Gastroesophageal sphincter (tissue), 4 donors: Measurements from ENCODE around the gene BAIAP3. TPM values are rescaled to one million over a fixed set of nuclear protein-coding genes. Genes with fewer than 3 reads are reported as not detected.

Source experiments
- ATAC-seq: fragments of 150-250 bp; one replicate; pipeline ENCODE4 v1.9.1; 2016; ENCODE audit warnings: mild to moderate bottlenecking, moderate library complexity
- H3K27ac ChIP-seq, 4 donors: fragments of 200-600 bp; sonication (generic) in 3 of 4; 1 replicate in 3 of 4; 2 replicates in 1 of 4; pipeline ENCODE4 v1.5.1; 2016 to 2019
- H3K27me3 ChIP-seq: fragments of 200-600 bp; sonication (generic); one replicate; pipeline ENCODE4 v1.5.1; 2019
- H3K36me3 ChIP-seq, 2 donors: fragments of 200-600 bp; sonication (generic); one replicate each; pipeline ENCODE4 v1.5.1; 2019; ENCODE audit warnings: control low read depth in 1 of 2
- H3K4me1 ChIP-seq, 3 donors: fragments of 200-600 bp; sonication (generic); 1 replicate in 2 of 3; 2 replicates in 1 of 3; pipeline ENCODE4 v1.5.1; 2016 to 2019; ENCODE audit warnings: control low read depth in 2 of 3
- H3K4me3 ChIP-seq, 2 donors: fragments of 200-600 bp; sonication (generic); one replicate each; pipeline ENCODE4 v1.5.1; 2019; ENCODE audit warnings: mild to moderate bottlenecking in 1 of 2, moderate library complexity in 1 of 2
- H3K9me3 ChIP-seq, 3 donors: fragments of 200-600 bp; sonication (generic); one replicate each; pipeline ENCODE4 v1.5.1; 2017 to 2019; ENCODE audit warnings: control low read depth in 2 of 3
- CTCF ChIP-seq, 4 experiments: fragments of 200-600 bp in 2 of 4; fragments of 450-650 bp in 2 of 4; sonication (generic) in 1 of 4; IDR thresholded peaks; one replicate each; pipeline ENCODE4 v1.5.1; 2017 to 2019; ENCODE audit warnings: antibody characterized with exemption in 4 of 4, mild to moderate bottlenecking in 2 of 4, moderate library complexity in 2 of 4
- EP300 ChIP-seq: sonication (generic); formaldehyde crosslinking; IDR thresholded peaks from one replicate; pipeline ENCODE4 v1.6.1; 2017; ENCODE audit warnings: antibody characterized with exemption, mild to moderate bottlenecking
- POLR2A ChIP-seq, 2 donors: fragments of 450-650 bp; IDR thresholded peaks; one replicate each; pipeline ENCODE4 v1.6.1; 2017; ENCODE audit warnings: antibody characterized with exemption in 2 of 2, mild to moderate bottlenecking in 2 of 2, moderate library complexity in 1 of 2
- POLR2AphosphoS5 ChIP-seq: sonication (generic); formaldehyde crosslinking; IDR thresholded peaks from one replicate; pipeline ENCODE4 v1.6.1; 2017; ENCODE audit warnings: antibody characterized with exemption
- WGBS, 2 donors: methylation state at CpG; one replicate each; pipeline ENCODE4 v1.1.5; 2018; ENCODE audit warnings: low coverage in 1 of 2; 5-methylcytosine and 5-hydroxymethylcytosine counted together
- total RNA-seq, 4 donors: library from RNA; depleted of rRNA; stranded (reverse); fragments of >200 nt; gene quantifications; one replicate each; pipeline ENCODE4 v1.1.0, GENCODE V29; 2016

The BAIAP3 gene
- total RNA-seq, 4 donors from 2014 or later: 1.1 to 14.2 (median 3.0) TPM

- Histone ChIP-seq H3K4me1 (peaks cover 0 to 28% (median 10%) of the 10 kb centered on the region in 3 donors), H3K36me3 (peaks cover 0 to 59% of the 10 kb centered on the region in 2 donors), H3K27me3 (no peaks in the 10 kb centered on the region), H3K4me3 (no peak overlapping the region), H3K27ac (no peak overlapping the region), H3K9me3 (no peaks in the 10 kb centered on the region)
- WGBS, 2 donors: 80% methylated on average over 3 of the region's 24 CpGs; no CpG with 5 or more reads in 1 of the 2 donors
- ATAC-seq: no peak
- TF ChIP-seq EP300 (no peak), POLR2AphosphoS5 (no peak), POLR2A (IDR thresholded peaks at IDR 0.05) (no peak), CTCF (IDR thresholded peaks at IDR 0.05) (no peak)
Observed at GRCh38 chr16:1375298-1375640, 41.8 kb downstream of the BAIAP3 start.

GRCh38 chr16:1375741-1376410, 42.4 kb downstream of the BAIAP3 start:
- ATAC-seq: no peak
- 95% methylated on average over 2 of the region's 19 CpGs; no CpG with 5 or more reads in 1 of the 2 donors for WGBS, 2 donors
- TF ChIP-seq POLR2A (IDR thresholded peaks at IDR 0.05): no peak
- no peak for TF ChIP-seq EP300
- no peak for TF ChIP-seq POLR2AphosphoS5
- TF ChIP-seq CTCF (IDR thresholded peaks at IDR 0.05): no peak
- H3K27me3 ChIP-seq: no peaks in the 10 kb centered on the region
- H3K4me1 ChIP-seq: peaks cover 0 to 29% (median 10%) of the 10 kb centered on the region in 3 donors
- H3K27ac ChIP-seq: no peak overlapping the region
- peaks cover 0 to 60% of the 10 kb centered on the region in 2 donors for H3K36me3 ChIP-seq
- no peak overlapping the region for H3K4me3 ChIP-seq
- H3K9me3 ChIP-seq: no peaks in the 10 kb centered on the region

DNA sequence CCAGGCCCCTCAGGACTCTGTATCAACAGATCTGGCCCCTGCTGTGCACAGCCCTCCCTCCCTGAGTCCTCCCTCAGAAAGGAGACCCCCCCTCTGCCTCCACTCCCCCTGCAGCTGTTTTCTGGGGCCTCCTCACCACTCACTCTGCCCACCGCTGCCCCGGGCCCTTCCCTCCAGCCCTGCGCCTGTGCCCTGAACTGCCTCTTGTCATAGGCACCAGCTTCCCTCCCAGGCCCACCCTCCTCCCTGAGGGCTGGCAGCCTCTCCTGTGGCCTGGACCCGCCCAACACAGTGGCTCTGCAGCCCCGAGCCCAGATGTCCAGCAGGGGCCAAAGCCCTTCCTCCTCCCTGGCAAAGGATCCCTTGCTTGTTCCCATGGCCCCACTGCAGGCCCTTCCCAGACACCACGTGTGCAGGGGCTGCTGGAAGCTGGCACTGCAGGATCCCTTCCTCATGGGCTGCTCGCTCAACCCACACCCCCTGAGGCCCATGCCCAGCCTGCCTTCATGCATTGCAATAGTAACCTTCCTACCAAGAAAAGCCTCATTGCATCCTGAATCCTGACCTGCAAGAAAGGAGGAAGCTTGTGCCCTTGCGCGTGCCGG, 44.1 kb downstream of the BAIAP3 start:
- H3K4me3 ChIP-seq: no peak overlapping the region
- TF ChIP-seq POLR2A (IDR thresholded peaks at IDR 0.05) (no peak), EP300 (no peak), POLR2AphosphoS5 (no peak), CTCF (IDR thresholded peaks at IDR 0.05) (no peak)
- H3K27me3 ChIP-seq: no peaks in the 10 kb centered on the region
- H3K4me1 ChIP-seq: peaks cover 0 to 29% (median 10%) of the 10 kb centered on the region in 3 donors
- no peaks in the 10 kb centered on the region for H3K9me3 ChIP-seq
- H3K36me3 ChIP-seq: peaks cover 0 to 61% of the 10 kb centered on the region in 2 donors
- no peak for ATAC-seq
- 85% methylated on average over 4 of the region's 10 CpGs; no CpG with 5 or more reads in 1 of the 2 donors for WGBS, 2 donors
- H3K27ac ChIP-seq: no peak overlapping the region

DNA sequence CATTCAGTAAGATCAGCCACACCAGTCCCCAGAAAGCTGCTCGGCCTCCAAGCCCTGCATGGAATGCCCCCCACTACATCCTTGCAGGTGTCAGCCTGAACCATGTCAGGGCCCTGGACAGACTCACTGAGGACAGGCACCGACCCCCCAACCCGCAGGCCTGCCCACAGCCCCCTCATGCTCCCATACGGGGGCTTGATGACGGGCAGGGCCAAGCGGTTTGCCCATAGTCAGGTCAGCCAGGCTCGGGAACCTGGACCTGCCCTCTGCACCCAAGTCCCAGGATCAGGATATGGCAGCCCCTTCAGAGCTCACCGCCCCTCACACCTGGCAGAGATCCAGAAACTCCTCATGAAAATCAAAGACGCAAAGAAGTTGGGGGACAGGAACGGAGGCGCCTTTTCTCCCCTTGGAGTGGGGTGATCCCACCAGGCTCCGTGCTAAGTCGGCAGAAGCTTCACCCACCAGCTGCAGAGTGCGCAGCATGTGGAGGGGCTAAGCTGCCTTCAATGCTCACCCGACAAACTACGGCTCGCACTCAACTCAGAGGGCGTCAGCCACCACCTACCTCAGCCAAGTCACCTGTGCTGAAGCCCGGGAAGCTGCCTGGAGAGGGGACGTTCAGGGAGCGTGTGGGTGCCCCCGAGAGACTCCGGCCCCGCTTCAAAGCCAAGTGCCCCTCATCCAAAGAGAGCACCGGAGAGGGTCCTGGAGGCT, 44.8 kb downstream of the BAIAP3 start:
- no CpG with 5 or more reads among the region's 25 CpGs for WGBS, 2 donors
- H3K27ac ChIP-seq: peak overlapping the region in 2 of 4 donors; percentile 74 to 77
- peaks cover 0 to 29% (median 10%) of the 10 kb centered on the region in 3 donors for H3K4me1 ChIP-seq
- H3K36me3 ChIP-seq: peaks cover 0 to 68% of the 10 kb centered on the region in 2 donors
- no peaks in the 10 kb centered on the region for H3K9me3 ChIP-seq
- no peaks in the 10 kb centered on the region for H3K27me3 ChIP-seq
- TF ChIP-seq POLR2AphosphoS5: no peak
- no peak for TF ChIP-seq CTCF (IDR thresholded peaks at IDR 0.05)
- TF ChIP-seq EP300: no peak
- no peak for TF ChIP-seq POLR2A (IDR thresholded peaks at IDR 0.05)
- no peak for ATAC-seq
- H3K4me3 ChIP-seq: peak overlapping the region in 1 of 2 donors; percentile 60
